K562 (cell line): ENCODE measurements around the gene CORO2A. TPM values are rescaled to one million over a fixed set of nuclear protein-coding genes. Genes with fewer than 3 reads are reported as not detected.

Experiments used
- CHD4 ChIP-seq: fragments of 200-600 bp; sonication (generic); IDR thresholded peaks from 3 replicates; pipeline ENCODE4 v1.6.1; 2012; ENCODE audit warnings: low read depth, mild to moderate bottlenecking, mixed read lengths, low read length, inconsistent platforms; ENCODE audit not compliant: insufficient read depth, insufficient replicate concordance, poor library complexity, severe bottlenecking
- DACH1 ChIP-seq: fragments of 450-650 bp; IDR thresholded peaks from 2 replicates; pipeline ENCODE4 v1.6.1; 2018; ENCODE audit not compliant: partially characterized antibody
- DMBX1 ChIP-seq: fragments of 250-450 bp; sonication (Bioruptor Pico); IDR thresholded peaks from 2 replicates; pipeline ENCODE4 v1.8.0; 2022; ENCODE audit warnings: inconsistent platforms, mild to moderate bottlenecking, moderate library complexity, borderline replicate concordance
- ETV6 ChIP-seq, 3 experiments: fragments of 150-350 bp in 1 of 3; sonication (generic) in 1 of 3; formaldehyde crosslinking in 1 of 3; IDR thresholded peaks; 2 replicates each; pipeline versions ENCODE4 v1.6.1 to v1.8.0; 2014 to 2022; ENCODE audit warnings: borderline replicate concordance in 2 of 3, low read depth in 2 of 3, antibody characterized with exemption in 1 of 3, low read length in 1 of 3, mild to moderate bottlenecking in 1 of 3, missing genetic modification reagents in 1 of 3
- HDAC1 ChIP-seq, 2 experiments: fragments of 450-650 bp; IDR thresholded peaks; 2 replicates each; pipeline ENCODE4 v1.6.1; 2016 to 2017; ENCODE audit warnings: inconsistent platforms in 1 of 2, mild to moderate bottlenecking in 1 of 2, moderate library complexity in 1 of 2
- HIVEP1 ChIP-seq: fragments of 250-450 bp; sonication (Bioruptor Pico); IDR thresholded peaks from 2 replicates; pipeline ENCODE4 v1.4.0; 2020; ENCODE audit warnings: mild to moderate bottlenecking
- KDM5B ChIP-seq: fragments of 200-600 bp; sonication (generic); IDR thresholded peaks from 2 replicates; pipeline ENCODE4 v1.6.1; 2012; ENCODE audit warnings: low read depth, mild to moderate bottlenecking, moderate library complexity, low read length, control low read depth, inconsistent platforms; ENCODE audit not compliant: insufficient replicate concordance
- KLF1 ChIP-seq: fragments of 450-650 bp; IDR thresholded peaks from 2 replicates; pipeline ENCODE4 v1.6.1; 2016; ENCODE audit warnings: missing genetic modification characterization, missing compliant biosample characterization
- MTA1 ChIP-seq: fragments of 450-650 bp; IDR thresholded peaks from 2 replicates; pipeline ENCODE4 v1.6.1; 2017; ENCODE audit warnings: borderline replicate concordance
- NR1H2 ChIP-seq: sonication (generic); formaldehyde crosslinking; IDR thresholded peaks from 2 replicates; pipeline ENCODE4 v1.4.0; 2020; ENCODE audit warnings: mild to moderate bottlenecking, missing genetic modification reagents
- NR4A1 ChIP-seq, 2 experiments: fragments of 250-450 bp in 1 of 2; fragments of 450-650 bp in 1 of 2; sonication (Bioruptor Pico) in 1 of 2; IDR thresholded peaks; 2 replicates each; pipeline versions ENCODE4 v1.4.0 to v1.6.1; 2016 to 2020; ENCODE audit warnings: mild to moderate bottlenecking in 2 of 2, missing compliant biosample characterization in 1 of 2, missing genetic modification characterization in 1 of 2, moderate library complexity in 1 of 2
- PHF20 ChIP-seq: fragments of 450-650 bp; IDR thresholded peaks from 2 replicates; pipeline ENCODE4 v1.6.1; 2018; ENCODE audit not compliant: partially characterized antibody
- POLR3G ChIP-seq: IDR thresholded peaks from 2 replicates; pipeline ENCODE4 v1.6.1; 2011; ENCODE audit not compliant: insufficient read length, insufficient replicate concordance; ENCODE audit errors: extremely low read depth
- SETDB1 ChIP-seq: IDR thresholded peaks from one replicate; pipeline ENCODE4 v1.6.1; 2012; ENCODE audit warnings: low read length, control low read depth, inconsistent platforms
- TFAM ChIP-seq: fragments of 250-450 bp; sonication (Bioruptor Pico); conservative IDR thresholded peaks from 2 replicates; pipeline ENCODE4 v1.5.0; 2021; ENCODE audit warnings: mild to moderate bottlenecking, moderate library complexity
- XRCC3 ChIP-seq: fragments of 450-650 bp; IDR thresholded peaks from 2 replicates; pipeline ENCODE4 v1.6.1; 2017; ENCODE audit warnings: mild to moderate bottlenecking, moderate library complexity
- polyA plus RNA-seq, 8 experiments: library from polyadenylated mRNA; depleted of rRNA in 4 of 8; stranded (reverse) in 5 of 8; unstranded in 3 of 8; fragments of >200 nt; fragmentation: Nextera tagmentation in 2 of 8; fragmentation: Illumina TruSeq in 1 of 8; extraction: Ambion mirVana in 2 of 8; extraction: Trizol in 1 of 8; gene quantifications; 2 replicates each; pipeline versions ENCODE4 v1.2.1 to v1.2.3, GENCODE V29; 2011 to 2014; ENCODE audit warnings: inconsistent platforms in 1 of 8, missing spikeins in 1 of 8
- total RNA-seq, 7 experiments: library from RNA; depleted of rRNA in 6 of 7; stranded (reverse); fragments of >200 nt in 6 of 7; fragmentation: Illumina TruSeq in 2 of 7; extraction: Trizol in 2 of 7; gene quantifications; 2 replicates each; pipeline versions ENCODE4 v1.2.1 to v1.2.3, GENCODE V29; 2011 to 2021; ENCODE audit warnings: low replicate concordance in 1 of 7
- TF ChIP-seq, protein P1 (sequence below): fragments of 450-650 bp; formaldehyde crosslinking; IDR thresholded peaks from 2 replicates; pipeline ENCODE4 v1.4.0; 2020; ENCODE audit warnings: mild to moderate bottlenecking, mixed read lengths
- TF ChIP-seq, protein P2 (sequence below): sonication (generic); formaldehyde crosslinking; IDR thresholded peaks from 2 replicates; pipeline ENCODE4 v1.8.1; 2023; ENCODE audit warnings: mild to moderate bottlenecking, missing genetic modification reagents
- TF ChIP-seq, protein P3 (sequence below): fragments of 450-650 bp; IDR thresholded peaks from 2 replicates; pipeline ENCODE4 v1.6.1; 2016; ENCODE audit warnings: mild to moderate bottlenecking

Gene CORO2A
- total and polyA plus RNA-seq, 9 of the 15 experiments (the other 6 are each of a cell fraction or from before 2014, with no cell fraction given): 9.5 to 26.6 (median 18.0) TPM

DNA sequence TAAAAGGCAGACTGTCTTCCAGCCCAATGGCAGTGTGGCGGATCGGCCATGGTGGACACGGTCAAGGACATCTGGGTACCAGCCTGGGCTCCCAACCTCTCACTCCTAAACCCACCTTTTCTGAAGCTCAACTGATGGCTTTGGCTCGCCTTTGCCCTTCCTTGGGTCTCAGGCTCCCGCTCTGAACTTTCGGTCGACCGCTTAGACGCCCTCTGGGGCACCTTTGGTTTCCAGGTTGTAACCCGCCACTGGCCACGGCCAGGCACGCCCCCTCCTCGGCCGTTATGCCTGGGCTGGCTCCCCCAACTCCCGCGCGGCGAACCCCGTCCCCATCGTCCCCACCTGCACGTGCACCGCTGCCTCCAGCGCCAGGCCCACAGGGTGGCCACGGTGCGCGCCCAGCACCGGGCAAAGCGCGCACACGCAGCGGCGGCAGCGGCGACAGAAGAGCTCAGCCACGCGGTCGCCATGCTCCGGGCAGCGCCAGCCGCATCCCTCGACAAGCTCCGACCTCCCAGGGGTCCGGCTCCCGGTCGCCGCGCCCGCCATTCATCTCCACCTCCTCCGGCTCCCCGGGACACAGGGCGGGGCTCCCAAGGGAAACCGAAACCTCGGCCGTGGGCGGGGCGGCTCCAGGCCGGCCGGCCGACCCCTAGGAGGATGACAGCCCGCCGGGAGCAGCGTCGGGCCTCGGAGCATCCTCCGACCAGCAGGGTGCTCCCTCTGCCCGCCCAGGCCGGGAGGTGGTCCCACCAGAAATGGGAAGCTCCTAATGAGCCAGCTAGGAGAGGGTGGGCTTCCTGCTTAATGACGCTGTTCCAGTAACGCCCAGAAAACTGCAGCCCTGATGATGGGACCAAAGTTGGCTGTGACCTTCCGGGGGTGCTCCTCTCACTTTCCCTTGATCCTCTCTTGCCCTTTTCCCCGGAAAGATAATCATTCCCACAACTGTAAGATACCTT is 73.5 kb downstream of the CORO2A start, which contains the start of gene TRIM14 (continued):
- TF ChIP-seq DMBX1 (peak; percentile 51; the same call in 1 of the 2 replicates), XRCC3 (no peak), MTA1 (no peak), TFAM (CRISPR knock-in tag) (no peak), CHD4 (no peak), POLR3G (no peak), SETDB1 (no peak), ETV6 (IDR thresholded peaks at IDR 0.05; ENCODE audit: borderline replicate concordance in 1 of 2, low read depth in 2 of 2, low read length in 1 of 2) (no peak), ETV6 (CRISPR knock-in tag; IDR thresholded peaks at IDR 0.05; ENCODE audit: borderline replicate concordance) (no peak; the same call in 1 of the 2 replicates), KLF1 (0 out of 2 replicates have a peak, but pooled peaks have one; percentile 24), NR1H2 (peak; percentile 82; the same call in 1 of the 2 replicates), HDAC1 (IDR thresholded peaks at IDR 0.05) (peak in 1 of 2 experiments; percentile 95; a peak in 3 of 4 replicates), PHF20 (peak; percentile 45), KDM5B (peak; percentile 39), HIVEP1 (CRISPR knock-in tag) (no peak), NR4A1 (CRISPR knock-in tag; IDR thresholded peaks at IDR 0.05) (0 out of 2 replicates have a peak, but pooled peaks have one; percentile 10), NR4A1 (tag; IDR thresholded peaks at IDR 0.05) (no peak), DACH1 (no peak)
- TF ChIP-seq, protein P1, sequence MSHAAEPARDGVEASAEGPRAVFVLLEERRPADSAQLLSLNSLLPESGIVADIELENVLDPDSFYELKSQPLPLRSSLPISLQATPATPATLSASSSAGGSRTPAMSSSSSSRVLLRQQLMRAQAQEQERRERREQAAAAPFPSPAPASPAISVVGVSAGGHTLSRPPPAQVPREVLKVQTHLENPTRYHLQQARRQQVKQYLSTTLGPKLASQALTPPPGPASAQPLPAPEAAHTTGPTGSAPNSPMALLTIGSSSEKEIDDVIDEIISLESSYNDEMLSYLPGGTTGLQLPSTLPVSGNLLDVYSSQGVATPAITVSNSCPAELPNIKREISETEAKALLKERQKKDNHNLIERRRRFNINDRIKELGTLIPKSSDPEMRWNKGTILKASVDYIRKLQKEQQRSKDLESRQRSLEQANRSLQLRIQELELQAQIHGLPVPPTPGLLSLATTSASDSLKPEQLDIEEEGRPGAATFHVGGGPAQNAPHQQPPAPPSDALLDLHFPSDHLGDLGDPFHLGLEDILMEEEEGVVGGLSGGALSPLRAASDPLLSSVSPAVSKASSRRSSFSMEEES: no peak
- TF ChIP-seq, protein P2, sequence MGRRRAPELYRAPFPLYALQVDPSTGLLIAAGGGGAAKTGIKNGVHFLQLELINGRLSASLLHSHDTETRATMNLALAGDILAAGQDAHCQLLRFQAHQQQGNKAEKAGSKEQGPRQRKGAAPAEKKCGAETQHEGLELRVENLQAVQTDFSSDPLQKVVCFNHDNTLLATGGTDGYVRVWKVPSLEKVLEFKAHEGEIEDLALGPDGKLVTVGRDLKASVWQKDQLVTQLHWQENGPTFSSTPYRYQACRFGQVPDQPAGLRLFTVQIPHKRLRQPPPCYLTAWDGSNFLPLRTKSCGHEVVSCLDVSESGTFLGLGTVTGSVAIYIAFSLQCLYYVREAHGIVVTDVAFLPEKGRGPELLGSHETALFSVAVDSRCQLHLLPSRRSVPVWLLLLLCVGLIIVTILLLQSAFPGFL: 0 out of 2 replicates have a peak, but pooled peaks have one; percentile 24
- TF ChIP-seq, protein P3, sequence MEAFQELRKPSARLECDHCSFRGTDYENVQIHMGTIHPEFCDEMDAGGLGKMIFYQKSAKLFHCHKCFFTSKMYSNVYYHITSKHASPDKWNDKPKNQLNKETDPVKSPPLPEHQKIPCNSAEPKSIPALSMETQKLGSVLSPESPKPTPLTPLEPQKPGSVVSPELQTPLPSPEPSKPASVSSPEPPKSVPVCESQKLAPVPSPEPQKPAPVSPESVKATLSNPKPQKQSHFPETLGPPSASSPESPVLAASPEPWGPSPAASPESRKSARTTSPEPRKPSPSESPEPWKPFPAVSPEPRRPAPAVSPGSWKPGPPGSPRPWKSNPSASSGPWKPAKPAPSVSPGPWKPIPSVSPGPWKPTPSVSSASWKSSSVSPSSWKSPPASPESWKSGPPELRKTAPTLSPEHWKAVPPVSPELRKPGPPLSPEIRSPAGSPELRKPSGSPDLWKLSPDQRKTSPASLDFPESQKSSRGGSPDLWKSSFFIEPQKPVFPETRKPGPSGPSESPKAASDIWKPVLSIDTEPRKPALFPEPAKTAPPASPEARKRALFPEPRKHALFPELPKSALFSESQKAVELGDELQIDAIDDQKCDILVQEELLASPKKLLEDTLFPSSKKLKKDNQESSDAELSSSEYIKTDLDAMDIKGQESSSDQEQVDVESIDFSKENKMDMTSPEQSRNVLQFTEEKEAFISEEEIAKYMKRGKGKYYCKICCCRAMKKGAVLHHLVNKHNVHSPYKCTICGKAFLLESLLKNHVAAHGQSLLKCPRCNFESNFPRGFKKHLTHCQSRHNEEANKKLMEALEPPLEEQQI: no peak
